ENCODE results near the gene FIBP.
"Not testable (repeated sequence)": the region's sequence is repeated elsewhere in the genome, so short reads cannot be mapped to it uniquely, and the experiment has no call there.

FIBP gene

DNA sequence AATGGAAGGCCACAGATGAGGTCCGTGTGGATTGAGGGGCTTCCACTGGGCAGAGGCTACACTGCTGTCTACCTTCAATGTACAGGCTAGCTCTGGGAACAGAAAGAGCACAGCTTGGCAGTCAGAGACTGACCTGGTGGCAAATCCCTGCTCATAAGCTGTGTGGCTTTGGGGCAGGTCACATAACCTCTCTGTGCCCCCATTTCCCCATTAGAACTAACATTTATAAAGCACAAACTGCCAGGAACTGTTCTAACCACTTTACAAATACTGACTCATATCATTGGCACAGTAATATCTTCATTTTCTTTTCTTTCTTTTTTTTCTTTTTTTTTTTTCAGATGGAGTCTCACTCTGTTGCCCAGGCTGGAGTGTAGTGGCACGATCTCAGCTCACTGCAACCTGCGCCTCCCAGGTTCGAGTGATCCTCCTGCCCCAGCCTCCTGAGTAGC is 8.8 kb upstream of the FIBP start:
- peak overlapping the region; percentile 95 for H3K4me3 ChIP-seq (ENCODE audit: low read depth, low read length)
- H3K27me3 ChIP-seq (replicated peaks) = no peaks in the 10 kb centered on the region
- peaks cover 51% of the 10 kb centered on the region for H3K36me3 ChIP-seq (replicated peaks)
- DNase-seq = no peak
- H3K27ac ChIP-seq = peak overlapping the region; percentile 42
- in situ Hi-C loops (cut with HindIII; ENCODE audit: low pct_ligation_motif_present, low sequenced_read_pairs) = no loop called here
- TF ChIP-seq, protein P1, sequence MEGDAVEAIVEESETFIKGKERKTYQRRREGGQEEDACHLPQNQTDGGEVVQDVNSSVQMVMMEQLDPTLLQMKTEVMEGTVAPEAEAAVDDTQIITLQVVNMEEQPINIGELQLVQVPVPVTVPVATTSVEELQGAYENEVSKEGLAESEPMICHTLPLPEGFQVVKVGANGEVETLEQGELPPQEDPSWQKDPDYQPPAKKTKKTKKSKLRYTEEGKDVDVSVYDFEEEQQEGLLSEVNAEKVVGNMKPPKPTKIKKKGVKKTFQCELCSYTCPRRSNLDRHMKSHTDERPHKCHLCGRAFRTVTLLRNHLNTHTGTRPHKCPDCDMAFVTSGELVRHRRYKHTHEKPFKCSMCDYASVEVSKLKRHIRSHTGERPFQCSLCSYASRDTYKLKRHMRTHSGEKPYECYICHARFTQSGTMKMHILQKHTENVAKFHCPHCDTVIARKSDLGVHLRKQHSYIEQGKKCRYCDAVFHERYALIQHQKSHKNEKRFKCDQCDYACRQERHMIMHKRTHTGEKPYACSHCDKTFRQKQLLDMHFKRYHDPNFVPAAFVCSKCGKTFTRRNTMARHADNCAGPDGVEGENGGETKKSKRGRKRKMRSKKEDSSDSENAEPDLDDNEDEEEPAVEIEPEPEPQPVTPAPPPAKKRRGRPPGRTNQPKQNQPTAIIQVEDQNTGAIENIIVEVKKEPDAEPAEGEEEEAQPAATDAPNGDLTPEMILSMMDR (IDR thresholded peaks at IDR 0.05; ENCODE audit: low read depth, low read length, missing control alignments) = no peak

DNA sequence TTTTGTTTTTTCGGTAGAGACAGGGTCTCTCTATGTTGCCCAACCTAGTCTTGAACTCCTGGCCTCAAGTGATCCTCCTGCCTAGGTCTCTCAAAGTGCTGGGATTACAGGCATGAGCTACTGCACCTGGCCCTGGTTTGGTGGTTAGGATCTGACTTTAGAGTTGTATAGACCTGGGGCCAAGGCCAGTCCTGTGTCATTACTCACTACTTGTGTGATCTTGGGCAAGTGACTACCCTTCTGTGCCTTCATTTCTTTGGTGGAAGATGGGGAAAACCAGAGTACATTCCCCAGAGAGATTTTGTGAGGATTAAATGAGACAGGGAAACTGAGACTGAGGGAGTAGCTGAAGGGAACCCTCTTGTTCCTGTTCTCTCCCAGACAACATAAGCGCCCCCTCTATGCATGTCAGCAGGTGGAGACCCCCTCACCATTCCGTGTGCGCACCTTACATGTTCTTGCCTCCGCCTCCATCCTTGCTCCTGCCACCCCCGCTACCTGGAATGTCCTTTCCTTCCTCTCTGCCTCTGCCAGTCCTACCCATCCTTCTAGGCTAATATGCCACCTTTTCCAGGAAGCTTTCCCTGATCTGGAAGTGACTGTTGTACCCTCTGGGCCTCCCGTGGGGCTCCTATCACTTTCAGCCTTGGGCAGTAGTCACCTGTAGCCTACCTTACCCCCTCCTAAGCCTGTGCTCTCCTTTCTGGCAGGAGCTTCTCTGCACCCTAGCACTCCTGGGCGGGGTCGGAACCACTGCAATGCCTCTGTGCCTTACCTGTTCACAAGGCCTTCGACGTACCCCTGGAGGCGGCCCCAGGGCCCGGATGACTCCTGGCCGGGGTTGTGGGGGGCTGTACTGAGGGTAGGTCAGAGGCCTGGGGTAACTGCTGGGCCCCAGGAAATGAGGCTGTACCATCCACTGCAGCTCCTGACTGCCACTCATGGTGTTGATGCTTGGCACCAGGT is 8.0 kb upstream of the FIBP start:
- peak overlapping the region; percentile 42 for H3K27ac ChIP-seq
- in situ Hi-C loops (cut with HindIII; ENCODE audit: low pct_ligation_motif_present, low sequenced_read_pairs) = no loop called here

DNA sequence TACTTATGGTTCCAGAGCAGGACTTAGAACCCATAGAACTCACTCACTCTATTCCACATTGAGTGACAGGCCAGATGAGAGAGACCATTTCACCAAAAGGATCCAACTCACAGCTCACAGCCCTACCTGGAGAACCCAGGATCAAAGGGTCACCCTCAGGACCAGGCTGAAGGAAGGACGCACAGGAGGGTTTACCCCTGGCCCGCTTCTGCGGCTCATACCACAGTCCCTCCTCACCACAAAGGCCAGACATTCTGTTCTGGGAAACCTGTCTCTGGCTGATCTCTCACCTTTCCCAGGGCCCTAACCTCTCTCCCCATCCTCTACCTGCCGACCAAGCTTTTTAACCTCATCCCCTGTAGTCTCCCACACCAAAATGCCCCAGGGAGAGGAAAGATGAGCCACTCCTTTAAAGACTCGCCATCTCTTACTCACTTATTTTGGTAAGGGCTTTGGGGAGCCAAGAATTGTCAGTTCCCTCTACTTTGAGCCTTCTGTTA is 7.3 kb upstream of the FIBP start:
- H3K27ac ChIP-seq = no peak overlapping the region
- no peak for DNase-seq
- in situ Hi-C loops (cut with HindIII; ENCODE audit: low pct_ligation_motif_present, low sequenced_read_pairs) = no loop called here
- H3K27me3 ChIP-seq (replicated peaks) = no peaks in the 10 kb centered on the region
- peaks cover 61% of the 10 kb centered on the region for H3K36me3 ChIP-seq (replicated peaks)
- H3K4me3 ChIP-seq (ENCODE audit: low read depth, low read length) = no peak overlapping the region
- TF ChIP-seq, protein P1 (IDR thresholded peaks at IDR 0.05; ENCODE audit: low read depth, low read length, missing control alignments) = no peak

More for the DNA sequence above, 8.0 kb upstream of the FIBP start:
- no peak for DNase-seq
- Histone ChIP-seq H3K36me3 (replicated peaks) (peaks cover 58% of the 10 kb centered on the region), H3K27me3 (replicated peaks) (no peaks in the 10 kb centered on the region), H3K4me3 (ENCODE audit: low read depth, low read length) (peak overlapping the region; percentile 29)
- TF ChIP-seq, protein P1 (IDR thresholded peaks at IDR 0.05; ENCODE audit: low read depth, low read length, missing control alignments) = no peak

DNA sequence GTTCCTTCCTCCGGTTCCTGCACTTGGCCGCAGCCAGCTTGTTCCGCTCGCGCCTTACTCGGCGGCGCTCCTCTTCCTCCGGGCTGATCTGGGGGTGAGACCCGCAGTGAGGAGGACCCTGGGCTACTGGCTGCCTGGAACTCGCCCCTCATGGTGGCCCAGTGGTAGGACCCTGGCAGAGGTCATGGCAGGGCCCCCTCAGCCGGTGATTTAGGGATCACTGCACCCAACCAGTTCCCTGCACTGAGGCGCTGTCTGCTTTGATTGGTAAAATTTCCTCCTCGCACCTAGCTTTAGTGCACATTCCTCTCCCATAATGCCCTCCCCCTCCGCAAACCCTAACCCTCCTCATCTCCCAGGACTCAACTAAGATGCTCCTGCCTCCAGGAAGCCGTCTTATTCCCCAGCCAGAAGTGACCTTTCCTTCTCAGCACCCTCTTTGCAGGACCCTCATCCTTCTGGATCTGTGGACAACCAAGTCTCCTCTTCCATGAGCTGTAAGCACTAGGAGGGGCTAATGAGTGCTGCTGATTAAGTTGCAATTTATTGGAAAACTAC is 5.8 kb upstream of the FIBP start:
- H3K27me3 ChIP-seq (replicated peaks) = no peaks in the 10 kb centered on the region
- TF ChIP-seq, protein P1 (IDR thresholded peaks at IDR 0.05; ENCODE audit: low read depth, low read length, missing control alignments) = no peak
- H3K4me3 ChIP-seq (ENCODE audit: low read depth, low read length) = no peak overlapping the region
- DNase-seq = no peak
- in situ Hi-C loops (cut with HindIII; ENCODE audit: low pct_ligation_motif_present, low sequenced_read_pairs) = no loop called here
- no peak overlapping the region for H3K27ac ChIP-seq
- peaks cover 61% of the 10 kb centered on the region for H3K36me3 ChIP-seq (replicated peaks)

DNA sequence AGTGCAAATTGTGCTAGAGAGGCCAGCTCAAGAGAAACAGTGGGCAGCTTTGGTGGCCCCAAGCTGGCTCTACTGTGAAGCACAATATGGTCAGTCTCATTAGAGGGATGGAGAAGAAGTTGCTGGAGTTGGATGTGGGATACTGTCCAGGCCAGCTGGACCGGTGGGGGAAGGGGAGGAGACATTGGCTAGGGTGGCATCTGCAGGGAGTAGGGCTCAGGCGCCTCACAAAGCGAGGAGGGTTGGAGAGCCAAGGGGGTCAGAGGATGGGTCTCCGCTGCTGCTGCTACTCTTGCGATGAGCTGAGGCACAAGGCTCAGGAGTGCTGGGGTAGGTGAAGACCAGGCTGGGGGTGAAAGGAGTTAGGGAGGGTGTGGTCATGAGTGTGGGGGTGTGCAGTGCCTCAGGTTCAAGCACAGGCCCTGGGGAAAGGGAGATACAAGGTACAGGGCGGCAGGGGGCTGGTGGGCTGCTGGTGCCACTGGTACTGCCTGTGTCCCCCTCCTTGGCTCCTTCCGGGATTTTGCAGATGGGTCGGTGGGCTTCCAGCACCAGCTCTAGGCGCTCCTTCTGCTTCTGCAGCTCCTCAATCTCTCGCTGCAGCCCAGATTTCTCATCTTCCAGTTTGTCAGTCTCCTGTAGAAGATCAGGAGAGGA is 4.5 kb upstream of the FIBP start:
- no peak for DNase-seq
- Histone ChIP-seq H3K36me3 (replicated peaks) (peaks cover 56% of the 10 kb centered on the region), H3K4me3 (ENCODE audit: low read depth, low read length) (peak overlapping the region; percentile 15), H3K27ac (no peak overlapping the region), H3K27me3 (replicated peaks) (no peaks in the 10 kb centered on the region)
- TF ChIP-seq, protein P1 (IDR thresholded peaks at IDR 0.05; ENCODE audit: low read depth, low read length, missing control alignments) = no peak
- in situ Hi-C loops (cut with HindIII; ENCODE audit: low pct_ligation_motif_present, low sequenced_read_pairs) = no loop called here

DNA sequence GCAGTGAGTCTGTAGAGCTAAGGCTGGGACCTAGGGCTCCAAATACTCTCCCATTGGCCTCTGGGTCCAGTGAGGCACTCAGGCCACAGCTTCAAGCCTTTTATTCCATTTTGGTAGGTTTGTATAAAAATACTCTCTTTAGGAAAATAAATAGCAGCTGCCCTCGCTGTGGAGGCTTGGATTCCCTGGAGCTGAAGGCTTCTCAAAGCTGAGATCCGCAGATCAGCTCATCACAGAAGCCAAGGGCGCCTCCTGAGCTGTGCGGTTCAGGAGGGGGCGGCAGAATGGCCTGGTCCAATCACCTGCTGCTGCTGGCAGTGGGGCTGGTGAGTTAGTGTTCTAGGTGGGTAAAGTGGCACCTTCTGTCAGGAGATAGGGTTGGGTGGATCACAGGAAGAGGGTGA is 3.9 kb upstream of the FIBP start:
- Histone ChIP-seq H3K4me3 (ENCODE audit: low read depth, low read length) (peak overlapping the region; percentile 61), H3K27ac (peak overlapping the region; percentile 44), H3K36me3 (replicated peaks) (peaks cover 53% of the 10 kb centered on the region)
- H3K27me3 ChIP-seq (replicated peaks); DNase-seq; in situ Hi-C loops (cut with HindIII; ENCODE audit: low pct_ligation_motif_present, low sequenced_read_pairs): not testable (repeated sequence)
